NOMO-1 (cell line): ENCODE results near the gene ADSL.

Source experiments
- DNase-seq, 2 experiments: peaks; one replicate each; lab custom pipeline; 2025; ENCODE audit not compliant: unreplicated experiment in 2 of 2; lab: John Stamatoyannopoulos, UW

ADSL gene

GRCh38 chr22:40415531-40416266, 69.4 kb downstream of the ADSL start:
- peak; percentile 59 to 79 for DNase-seq

DNA sequence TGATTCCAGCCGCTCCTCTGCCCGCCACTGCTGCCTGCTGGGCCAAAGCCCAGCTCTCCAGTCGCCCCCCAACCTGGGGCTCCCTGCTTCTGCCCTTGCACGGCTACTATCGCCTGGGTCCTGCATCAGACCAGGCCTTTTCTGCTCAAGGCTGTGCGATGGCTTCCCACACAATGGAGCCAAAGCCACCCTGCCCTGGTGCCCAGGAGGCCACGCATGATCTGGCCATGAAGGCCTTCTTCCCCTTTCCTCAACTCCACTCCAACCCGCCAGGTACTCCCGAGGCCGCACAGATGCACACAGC, 69.9 kb downstream of the ADSL start:
- no peak for DNase-seq

DNA sequence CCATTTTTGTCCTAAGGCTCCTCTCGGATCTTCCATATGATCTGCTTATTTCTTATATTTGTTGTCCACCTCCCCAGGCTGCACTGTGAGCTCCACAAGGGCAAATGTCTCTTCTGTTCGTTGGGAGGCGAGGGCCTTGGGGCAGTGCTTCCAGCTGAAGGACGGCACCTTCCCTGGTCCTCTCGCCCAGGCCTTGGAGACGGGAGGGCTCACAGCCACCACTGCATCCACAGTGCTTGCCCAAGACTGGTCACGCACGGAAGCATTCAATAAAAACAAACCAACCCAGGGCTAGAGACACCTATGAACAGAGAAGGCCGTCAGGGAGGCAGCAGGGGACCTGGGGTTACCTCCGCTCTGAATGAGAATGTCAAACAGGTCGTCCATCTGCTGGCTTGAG, 70.3 kb downstream of the ADSL start:
- DNase-seq = no peak

GRCh38 chr22:40417041-40417440, 70.7 kb downstream of the ADSL start:
- DNase-seq = no peak

DNA sequence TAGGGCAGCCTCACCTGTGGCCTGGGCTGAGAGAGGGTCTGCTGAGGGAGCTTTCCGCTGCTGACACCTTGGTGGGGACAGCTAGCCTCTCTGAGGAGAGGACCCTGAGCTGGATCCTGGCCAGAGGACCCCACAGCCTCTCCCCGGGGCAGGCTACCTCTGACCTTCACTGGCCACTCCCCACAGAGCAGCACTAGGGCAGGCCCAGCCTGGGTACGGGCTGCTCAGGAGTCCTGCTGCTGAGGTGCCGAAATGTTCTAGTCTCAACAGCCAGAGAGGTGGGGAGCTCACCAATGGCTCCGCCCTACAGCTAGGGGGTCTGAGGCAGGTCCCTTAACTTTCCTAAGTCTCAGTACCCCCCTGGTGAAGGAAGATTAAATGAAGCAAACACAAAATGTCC, 71.6 kb downstream of the ADSL start:
- DNase-seq = no peak

GRCh38 chr22:40418366-40419201, 72.3 kb downstream of the ADSL start:
- DNase-seq = no peak

GRCh38 chr22:40419718-40420117, 73.4 kb downstream of the ADSL start:
- DNase-seq = no peak

DNA sequence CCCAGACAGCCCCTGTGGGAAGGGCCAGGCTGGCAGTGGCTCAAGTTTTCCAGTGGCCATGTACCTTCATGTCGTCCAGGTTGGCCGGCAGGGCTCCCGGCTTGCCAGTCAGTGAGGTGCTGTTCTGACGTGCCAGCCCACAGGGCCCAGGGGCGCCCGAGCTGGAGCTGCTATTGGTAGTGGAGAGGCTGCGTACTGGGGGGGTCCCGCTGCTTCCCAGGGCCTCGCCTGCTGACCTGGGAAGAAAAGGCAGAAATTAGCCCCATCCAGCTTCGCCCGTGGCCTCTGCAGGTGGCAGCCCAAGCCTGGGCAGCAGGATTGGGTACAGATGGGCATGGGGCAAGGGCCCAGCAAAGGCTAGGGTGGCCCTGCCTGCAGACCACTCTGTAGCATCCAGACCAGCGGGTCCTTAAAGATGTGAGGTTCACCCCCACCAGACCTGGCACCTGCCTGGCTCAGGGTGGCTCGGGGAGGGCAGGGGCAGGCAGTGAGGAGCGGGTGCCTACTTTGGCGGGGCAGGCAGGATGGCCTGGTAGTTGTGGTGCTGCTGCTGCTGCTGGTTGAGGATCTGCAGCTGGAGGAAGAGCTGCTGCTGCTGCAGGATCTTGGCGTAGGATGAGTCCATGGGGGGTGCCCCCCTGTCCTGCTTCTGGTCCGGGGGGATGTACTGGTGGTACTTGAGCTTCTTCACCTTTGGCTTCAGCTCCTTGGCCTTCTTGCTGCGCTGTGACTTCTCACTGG, 74.2 kb downstream of the ADSL start:
- DNase-seq = no peak

- no peak for DNase-seq
Observed at GRCh38 chr22:40421082-40421350, 74.7 kb downstream of the ADSL start.

DNA sequence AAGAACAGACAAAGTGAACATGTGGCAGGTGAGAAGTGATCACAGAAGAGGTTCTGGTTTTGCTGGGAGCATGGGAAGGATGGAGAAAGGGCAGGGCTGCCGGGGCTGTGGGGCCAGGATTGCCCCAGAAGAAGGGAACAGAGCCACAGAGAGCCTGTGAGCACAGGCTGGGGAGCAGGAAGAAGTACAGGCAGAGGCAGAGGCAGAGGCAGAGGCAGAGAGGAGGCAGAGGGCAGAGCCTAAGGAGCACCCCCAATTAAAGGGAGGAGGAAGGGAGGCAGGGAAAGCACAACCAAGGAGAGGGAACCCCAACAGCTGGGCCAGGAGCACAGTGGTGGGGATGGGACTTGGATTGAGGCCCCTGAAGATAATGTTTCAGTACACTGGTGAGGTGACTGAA, 75.6 kb downstream of the ADSL start:
- DNase-seq = no peak

DNA sequence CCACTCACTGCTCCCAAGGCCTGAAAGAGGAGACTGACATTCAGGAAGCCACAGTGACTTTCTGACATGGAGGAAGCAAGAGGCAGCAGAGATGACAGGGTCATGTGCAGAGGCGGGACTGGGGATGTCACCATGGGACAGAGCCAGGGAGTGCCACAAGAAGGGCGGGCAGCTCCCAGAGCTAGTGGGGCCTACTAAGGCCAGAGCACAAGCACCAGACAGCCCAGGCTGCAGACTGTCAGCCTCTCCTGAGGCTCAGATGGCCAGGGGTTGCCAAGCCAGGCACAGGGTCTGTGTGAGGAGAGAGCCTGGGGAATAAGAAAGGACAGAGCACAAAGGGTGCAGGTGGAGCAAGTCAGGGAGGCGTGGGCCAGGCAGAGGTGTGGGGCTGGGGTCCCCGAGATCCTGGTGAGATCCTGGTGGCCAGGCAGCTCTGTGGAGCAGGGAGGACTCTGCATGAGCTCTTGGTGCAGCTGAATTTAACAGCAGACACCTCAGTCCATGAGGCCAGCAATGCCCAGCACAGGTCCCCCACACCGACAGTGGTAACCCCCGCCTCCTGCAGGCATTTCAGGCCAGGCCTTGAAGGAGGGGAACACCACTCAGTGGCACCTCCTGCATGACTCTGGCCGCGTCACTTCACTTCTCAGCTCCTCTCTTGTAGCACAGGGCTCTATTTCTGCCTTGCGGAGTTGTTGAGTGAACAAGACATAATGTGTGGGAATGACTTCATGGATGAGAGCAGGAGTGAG, 76.4 kb downstream of the ADSL start:
- no peak for DNase-seq

DNA sequence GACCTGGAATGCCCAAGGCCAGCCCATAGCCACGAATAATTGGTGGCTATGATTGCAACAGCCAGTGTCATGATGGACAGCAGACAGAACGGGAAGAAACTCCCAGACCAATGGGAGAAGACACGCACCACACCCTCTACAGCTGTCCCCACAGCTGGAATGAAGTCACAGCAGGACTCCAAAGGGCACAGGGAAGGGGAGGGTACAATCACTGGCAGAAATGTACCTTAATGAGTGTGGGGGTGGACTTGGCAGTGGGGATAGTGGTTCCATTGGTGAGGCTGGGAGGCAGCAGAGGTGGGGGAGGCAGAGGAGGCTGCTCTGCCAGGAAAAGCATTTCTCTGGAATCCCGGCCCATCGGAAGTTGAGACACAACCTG, 77.0 kb downstream of the ADSL start:
- DNase-seq = no peak

- no peak for DNase-seq
Observed at GRCh38 chr22:40423882-40424640, 77.8 kb downstream of the ADSL start.

DNA sequence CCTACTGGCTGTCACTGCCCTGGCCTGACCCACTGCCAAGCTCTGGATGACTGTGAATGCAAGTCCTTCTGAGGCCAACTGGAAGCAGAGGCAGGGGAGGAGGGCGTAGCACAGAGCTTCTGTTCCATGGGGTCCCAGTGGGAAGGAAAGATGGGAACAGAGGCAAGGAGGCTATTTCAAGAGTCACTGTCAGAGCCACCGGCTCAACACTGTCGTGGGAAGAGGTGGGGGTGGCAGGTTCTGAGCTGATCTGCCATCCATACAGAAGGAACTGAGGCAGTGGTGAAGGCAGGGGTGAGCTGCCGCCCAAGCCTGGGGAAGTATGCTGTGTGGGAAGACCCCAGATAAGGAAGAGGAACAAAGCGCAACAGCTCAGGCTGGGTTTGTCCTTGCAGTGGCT, 78.8 kb downstream of the ADSL start:
- no peak for DNase-seq

DNA sequence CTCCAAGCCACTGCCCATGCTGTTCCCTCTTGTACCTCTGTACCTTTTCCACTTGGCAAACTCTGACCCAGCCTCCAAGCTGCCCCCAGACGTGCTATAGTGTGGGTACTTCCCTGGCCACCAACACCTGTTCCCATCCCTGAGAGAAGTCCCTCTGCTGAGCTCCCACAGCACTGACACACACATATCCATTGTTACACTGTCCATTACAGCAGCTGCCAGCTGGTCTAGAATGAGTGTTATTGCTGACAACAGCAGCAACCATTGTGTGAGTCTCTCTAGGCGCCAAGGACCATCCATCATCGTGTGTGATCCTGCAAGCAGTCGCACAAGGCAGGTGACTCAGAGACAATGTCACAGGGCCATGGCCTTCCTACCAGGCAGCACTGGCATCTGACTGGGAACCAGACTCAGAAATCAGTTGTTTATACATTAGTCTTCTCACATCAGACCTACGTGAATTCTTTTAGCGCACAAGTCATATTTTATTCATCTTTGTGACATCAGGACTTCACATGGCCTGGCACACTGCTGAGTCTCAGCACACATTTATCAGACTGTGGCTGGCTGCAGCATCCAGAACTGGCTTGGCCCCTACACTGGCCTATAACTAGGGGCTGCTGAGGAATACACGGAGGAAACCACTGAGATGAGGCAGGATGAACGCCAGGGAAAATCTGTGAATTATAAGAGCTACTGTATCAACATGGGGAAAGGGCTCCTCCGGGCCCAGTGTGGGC, 80.5 kb downstream of the ADSL start:
- DNase-seq = no peak

- DNase-seq = no peak
Observed at GRCh38 chr22:40428796-40429195, 82.5 kb downstream of the ADSL start.

DNA sequence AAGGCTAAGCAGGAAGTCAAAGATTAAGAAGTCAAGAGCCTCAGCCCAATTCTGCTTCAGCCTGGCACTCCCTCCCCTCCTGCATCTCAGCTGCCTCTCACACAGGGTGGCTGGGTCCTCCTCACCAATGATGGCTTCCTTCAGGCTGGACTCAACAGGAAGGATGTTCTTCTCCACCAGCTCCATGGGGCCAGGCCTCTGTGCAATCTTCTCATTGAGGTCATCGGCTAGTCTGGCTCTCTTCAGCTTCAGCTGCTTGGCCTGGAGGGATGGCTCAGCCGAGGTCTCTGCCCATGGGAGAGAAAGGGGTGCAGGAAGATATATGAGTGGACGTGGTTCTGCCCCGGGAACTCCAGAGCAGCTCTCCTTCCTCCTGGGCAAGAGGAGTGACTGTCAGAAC, 83.2 kb downstream of the ADSL start:
- no peak for DNase-seq

- no peak for DNase-seq
Observed at GRCh38 chr22:40430991-40431390, 84.7 kb downstream of the ADSL start.

DNA sequence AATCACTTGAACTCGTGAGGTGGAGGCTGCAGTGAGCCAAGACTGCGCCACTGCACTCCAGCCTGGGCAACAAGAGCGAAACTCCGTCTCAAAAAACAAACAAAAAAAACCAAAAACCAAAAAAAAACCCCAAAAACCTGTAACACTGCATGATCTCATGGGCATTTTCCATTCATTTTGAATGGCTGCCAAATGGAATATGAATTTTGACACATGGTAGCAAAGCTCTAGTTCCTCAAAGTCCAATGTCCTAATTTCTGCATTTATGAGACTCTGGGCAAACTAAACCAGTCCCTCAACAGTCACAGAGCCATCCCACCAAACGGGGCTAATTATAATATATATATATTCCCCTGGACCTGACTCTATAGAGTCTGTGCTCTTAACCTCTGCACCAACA, 85.9 kb downstream of the ADSL start:
- DNase-seq = no peak

- no peak for DNase-seq
Observed at GRCh38 chr22:40432625-40433024, 86.3 kb downstream of the ADSL start.
